Stimulated activated CD8-positive, alpha-beta memory T cell treated with anti-CD3 and anti-CD28 coated beads, Interleukin-2, amount 100 ng/mL, for 48 hours (primary cell): Measurements from ENCODE around the gene STK35.

ENCODE experiments used
- DNase-seq, 2 donors: peaks; one replicate each; pipeline ENCODE4 v3.0.0-alpha.2; 2020; ENCODE audit warnings: low read depth in 2 of 2

The STK35 gene

DNA sequence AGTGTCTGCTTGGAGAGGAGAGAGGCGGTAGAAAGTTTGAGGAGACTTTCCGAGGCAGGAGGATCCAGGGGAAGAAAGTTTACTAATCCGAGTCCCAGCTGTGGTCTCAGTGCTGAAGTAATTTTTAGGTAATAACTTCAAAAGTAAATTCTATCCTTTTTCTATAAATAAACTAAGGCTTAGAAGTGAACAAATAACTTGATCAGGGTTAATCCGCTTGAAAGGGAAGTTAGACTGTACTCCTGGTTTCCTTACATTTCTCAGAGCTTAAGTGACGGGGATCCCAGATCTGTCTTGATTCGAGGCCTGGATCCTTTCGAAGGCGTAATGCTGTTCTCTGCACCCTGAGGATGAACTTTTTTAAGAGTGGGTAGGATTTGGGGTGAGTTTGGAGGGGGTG is 2.6 kb downstream of the STK35 start:
- no peak for DNase-seq

DNA sequence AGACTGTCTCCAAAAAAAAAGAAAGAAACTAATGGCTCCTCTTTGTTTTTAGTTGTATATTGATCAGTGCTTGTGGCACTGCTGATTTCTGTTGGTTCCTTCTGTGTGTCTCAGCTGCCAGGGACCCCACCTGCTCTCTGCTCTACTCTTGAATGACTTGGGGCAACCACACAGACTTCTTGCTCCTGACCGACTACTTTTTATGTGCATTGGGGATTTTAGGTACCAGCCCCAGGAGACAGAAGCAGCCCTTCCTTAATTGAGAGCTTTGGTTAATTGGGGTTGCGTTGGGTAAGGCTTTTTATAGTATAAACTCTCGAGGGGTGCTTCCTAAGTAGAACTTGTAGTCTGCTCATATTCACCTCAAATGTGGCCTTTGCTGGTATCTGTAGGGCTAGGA is 6.9 kb downstream of the STK35 start:
- DNase-seq: no peak

DNA sequence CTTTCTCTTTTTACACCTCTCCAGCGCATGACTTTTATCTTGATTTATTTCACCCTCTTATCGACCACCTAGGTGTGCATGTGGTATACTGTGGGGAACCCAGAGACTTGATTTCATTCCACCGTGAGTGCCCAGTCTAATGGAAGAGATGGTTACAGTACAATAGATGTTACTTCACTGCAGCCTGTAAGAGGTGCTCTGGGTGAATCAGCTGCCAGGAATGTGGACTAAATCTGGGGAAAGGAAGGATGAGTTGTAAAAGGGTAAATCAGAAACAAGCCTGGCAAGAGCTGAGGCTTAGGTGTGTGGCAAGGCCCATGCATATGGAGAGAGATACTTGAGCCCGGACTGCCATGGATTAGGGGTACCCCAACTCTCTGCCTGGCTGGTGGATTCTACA is 7.4 kb downstream of the STK35 start:
- no peak for DNase-seq

DNA sequence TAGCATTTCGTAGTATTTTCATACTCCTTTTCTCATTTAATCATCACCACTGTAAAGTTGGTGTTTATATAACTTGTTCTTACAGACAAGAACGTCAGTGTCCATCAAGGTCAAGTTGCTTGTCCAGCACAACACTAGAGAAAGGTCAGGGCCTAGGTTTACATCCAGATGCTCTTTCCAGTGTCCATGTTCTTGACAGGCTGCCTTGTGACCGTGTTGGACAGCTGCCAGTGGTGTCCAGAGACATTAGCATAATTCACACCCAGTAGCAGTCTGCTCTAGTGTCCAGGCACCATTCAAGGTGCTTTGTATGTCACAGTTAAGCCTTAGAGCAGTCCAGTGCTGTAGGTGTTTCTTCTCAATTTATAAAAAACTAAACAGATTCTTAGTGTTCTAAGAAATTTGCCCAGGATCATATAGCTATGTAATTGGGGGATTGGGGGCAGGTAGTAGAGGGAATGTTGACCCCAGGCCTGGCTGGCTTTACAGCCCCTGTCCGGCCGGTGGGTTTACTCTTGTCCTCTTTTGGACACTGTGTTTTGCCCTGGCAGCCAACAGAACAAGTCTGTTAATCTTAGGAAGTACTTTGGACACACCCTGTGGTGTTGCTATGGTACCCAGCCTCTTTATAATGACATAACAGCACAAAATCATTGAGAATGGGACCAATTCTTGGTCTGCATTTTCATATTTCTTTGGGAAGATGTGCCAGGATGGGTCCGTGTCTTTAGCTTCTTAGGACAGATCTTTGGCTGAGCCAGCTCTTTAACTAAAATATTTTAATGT is 8.0 kb downstream of the STK35 start:
- no peak for DNase-seq

DNA sequence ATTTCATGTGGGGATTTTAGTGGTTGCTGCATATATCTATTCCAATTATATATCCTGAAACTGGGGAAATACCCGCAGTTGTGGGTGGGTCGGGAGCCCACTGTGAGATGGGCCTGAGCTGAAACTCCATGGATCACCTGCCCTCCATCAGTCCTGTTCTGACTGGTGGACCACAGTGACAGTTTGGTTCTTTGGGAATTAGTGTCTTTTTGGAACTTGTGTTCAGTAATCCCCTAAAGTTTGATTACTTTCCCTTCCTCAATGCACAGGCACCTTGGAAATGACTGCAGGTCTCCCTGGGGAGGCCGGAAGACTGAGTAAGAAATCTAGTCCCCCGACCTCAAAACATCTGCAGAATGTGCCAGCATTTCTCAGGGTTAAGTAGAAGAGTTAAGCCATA is 11.3 kb downstream of the STK35 start:
- no peak for DNase-seq

DNA sequence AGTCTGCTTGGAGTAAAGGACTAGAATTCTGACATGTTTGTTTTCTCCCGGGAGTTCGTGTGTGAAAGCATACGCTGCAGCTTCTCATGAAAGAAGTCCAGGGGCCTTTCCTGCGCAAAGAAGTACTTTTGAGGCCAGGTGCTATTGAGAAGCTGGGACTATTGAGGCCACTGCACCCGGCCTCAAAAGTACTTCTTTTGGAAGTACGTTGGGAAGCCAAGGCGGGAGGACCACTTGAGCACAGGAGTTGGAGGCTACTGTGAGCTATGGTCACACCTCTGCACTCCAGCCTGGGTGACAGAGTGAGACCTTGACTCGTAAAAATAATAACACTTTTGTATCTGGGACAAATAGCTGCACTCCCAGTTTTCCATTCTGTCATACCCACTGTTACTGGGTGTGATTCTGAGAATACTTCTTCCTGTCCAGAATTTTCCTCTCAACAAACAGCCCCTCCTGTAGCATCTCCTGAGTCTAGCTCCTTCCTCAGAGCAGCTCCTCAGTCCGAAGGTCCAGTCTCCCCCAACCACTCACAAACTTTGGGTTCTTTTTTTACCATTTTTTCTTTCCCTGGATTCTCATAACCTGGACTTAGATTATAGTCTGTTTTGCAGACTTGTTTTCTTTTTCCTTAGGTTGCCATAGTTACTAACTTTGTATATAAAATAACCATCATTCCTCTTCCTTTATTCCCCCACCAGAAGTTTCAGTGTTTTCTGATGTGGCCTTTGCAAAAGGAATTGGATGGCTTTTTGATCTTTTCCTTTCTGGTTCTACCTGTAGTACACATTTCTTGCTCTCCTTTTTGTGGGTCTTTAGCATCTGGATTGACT is 12.7 kb downstream of the STK35 start:
- DNase-seq: no peak

DNA sequence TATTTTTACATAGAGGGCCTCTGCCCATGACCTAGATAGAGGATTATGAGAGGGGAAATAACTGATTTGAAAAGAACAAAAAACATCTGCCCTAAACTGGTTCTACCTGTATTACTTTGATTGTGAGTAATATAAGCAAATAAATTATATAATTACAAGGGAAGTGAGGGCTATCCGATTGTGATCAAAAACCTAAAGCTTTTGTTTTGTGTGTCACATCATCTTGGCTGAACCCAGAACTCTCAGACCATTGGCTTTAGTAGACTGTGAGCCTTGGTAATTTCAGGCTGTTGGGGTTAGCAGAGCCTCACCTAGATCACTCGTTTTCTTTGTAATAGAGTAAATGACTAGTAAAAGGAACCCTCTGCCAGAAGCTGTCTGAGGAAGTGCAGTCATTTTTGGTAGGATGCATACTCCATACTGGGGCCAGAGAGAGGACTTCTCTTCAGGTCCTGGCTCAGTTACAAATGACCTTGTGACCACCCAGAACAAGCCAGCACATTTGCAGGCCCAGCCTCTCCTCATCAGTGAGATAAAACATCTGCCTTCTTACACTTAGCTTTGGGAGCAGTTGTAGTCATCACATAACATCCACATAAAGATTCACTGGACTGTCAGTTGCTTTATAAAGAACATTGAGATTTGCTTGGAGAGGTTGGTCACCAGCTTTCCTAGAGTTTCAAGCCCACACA is 13.5 kb downstream of the STK35 start:
- DNase-seq: no peak

DNA sequence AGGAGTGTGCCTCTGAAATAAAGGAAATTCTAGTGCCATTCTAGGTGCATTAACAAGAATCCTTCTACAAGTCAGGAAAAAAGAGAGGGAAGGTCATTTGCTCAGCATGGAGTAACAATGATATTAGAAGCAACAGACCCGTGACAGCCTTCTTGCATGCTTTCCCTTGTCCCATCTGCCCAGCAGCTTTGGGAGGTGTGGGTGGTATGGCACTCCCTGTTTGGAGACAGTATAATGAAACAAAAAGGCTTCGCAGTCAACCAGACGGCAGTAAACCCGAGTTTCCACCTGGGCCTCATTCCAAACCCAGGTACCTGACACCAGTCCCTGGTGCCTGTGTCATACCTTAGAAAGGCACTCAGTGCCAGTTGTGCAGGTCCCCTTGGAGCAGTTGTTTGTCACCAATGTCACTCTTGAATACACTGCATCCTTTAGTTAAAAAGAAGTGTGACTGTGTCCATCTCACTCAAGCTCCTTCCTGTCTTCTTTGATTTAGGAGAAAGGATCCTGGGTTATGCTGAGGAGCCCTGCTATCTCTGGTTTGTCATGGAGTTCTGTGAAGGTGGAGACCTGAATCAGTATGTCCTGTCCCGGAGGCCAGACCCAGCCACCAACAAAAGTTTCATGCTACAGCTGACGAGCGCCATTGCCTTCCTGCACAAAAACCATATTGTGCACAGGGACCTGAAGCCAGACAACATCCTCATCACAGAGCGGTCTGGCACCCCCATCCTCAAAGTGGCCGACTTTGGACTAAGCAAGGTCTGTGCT is 14.7 kb downstream of the STK35 start:
- no peak for DNase-seq

DNA sequence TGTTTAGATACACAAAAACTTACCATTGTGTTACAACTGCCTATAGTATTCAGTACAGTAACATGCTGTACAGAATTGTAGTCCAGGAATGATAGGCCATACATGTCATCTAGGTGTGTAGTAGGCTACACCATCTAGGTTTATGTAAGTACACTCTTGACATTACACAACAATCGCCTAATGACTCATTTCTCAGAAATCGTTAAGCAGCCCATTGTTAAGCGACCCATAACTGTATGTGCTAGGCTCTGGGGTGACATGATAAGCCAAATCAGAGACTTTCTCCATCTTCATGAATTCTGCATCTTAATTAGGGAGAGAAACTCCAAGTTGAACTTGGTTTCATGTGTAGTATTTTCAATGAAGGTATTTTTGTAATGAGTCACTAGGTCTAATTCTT is 17.2 kb downstream of the STK35 start:
- no peak for DNase-seq

DNA sequence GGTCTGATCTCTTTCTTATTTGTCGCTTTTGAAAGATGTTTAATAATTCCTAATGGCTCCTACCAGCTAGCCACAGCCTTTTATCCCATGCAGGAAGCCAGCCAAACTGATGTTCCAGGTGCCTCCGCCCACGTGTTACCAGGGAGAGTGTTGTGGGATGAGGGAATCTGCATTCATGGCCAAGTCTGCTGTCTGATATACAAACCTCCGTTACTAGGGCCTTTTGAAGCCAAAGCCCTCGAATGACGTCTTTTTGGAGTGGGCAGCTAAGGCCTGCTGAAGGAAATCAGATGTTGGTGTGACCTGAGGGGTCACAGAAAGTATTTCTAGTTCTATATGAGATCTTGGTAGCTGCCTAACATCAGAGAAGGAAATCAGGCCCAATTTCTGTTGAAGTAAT is 21.3 kb downstream of the STK35 start:
- DNase-seq: no peak

DNA sequence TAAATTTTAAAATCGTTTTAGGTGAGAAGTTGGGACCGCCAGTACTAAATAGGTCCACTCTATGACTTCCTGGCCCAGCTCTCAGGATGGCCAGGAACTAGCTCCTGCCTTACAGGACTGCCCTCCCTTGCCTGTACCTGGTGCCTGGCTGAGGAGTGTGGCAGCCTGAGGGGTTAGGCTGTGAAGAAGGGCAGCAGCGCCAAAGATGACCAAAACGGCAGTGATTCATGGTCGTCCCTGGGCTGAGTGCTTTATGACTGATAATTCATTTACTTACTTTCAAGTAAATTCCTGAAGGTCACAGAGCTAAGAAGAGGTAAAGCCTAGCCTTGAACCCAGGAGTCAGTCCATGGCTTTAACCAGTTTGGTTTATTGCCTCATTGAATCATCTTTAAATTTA is 22.1 kb downstream of the STK35 start:
- no peak for DNase-seq

DNA sequence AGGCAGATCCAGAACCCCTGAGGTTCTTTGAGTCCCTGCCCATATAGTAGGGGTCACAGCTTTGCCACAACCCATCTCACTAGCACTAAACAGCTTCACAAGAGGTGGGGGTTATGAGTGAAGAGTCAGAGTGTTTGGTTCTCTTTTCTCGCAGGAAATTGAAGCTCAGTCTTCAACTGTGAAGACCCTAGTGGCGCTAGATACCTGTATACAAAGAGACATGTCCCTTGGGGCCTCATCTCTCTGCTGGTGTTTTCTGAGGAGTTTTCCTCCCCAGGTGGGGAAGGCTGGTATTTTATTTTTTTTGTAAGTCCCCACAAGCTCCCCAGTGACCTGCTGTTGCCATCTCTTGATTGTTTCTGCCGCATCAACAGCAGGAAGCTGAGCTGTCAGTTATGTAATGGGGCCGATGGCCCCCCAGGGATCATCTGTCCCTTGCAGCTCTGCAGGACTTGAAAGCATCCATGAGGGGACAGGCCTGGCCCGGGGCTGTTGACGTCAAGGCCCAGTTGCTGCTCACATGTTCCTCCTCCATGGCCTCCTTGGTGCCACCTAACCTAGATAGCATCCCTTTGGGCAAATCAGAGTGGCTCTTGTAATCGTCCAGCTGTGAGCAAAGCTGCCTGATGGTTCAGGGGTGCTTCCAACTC is 23.1 kb downstream of the STK35 start:
- no peak for DNase-seq

DNA sequence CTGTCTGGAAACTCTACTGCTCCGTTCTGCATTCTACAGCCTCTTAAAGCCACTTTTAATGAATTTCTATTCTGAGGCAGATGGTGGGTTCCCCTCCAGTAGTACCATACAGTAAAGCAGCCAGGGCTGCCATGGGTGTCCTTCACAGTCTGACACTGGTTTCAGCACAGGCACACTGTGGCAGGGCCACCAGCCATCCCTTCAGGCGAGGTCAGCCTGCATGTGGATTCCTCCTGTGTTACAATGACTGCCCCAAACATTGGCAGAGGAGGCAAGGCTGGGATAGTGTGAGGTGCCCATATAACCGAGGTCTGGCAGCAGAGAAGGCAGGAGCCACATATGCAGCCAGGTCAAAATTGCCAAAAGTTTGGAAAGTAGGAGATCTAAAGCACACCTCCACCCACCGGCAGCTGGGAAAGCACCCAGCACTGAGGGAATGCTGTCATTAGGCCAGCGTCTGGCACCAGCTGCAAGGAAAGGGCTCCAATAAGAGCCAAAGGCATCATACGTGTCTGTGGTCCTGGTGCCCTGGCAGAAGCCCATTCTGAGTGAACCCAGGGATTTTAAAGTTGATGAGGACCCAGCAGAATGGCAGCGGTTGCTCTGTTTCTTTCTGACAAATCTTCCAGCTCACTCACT is 24.0 kb downstream of the STK35 start:
- DNase-seq: no peak

DNA sequence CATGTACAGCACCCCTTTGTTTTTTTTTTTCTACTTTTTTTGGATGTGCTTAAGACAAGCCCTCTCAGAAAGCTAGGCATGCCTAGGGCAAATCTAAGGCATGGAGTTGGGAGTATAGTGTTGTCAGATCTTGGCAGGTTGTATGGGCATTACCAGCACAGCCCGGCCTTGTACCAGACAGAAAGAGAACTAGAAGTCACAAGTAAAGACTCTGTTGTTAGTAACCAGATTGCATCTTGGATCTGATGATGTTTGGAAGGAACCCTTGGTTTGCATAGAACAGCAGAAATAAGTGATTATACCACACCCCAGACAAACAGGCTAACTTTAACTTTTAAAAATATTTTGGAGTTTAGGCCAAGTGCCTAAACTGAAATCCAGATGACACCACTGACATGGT is 25.6 kb downstream of the STK35 start:
- DNase-seq: no peak

DNA sequence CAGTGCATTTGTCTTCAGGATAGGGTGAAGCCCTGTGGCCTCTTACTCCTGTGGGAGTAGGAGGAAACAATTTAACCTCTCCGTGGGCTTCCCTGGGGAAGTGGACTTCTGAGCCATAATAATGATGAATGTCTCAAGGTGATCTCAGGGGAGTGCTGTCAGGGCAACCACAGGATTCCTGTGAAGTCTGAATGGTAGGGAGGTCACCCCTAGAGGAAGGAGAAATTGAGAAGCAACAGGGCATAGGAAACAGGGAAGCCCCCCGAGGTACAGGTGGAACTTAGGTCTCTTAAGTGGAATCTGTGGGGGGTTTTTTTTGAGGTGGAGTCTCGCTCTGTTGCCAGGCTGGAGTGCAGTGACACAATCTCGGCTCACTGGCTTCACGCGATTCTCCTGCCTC is 26.9 kb downstream of the STK35 start:
- no peak for DNase-seq

DNA sequence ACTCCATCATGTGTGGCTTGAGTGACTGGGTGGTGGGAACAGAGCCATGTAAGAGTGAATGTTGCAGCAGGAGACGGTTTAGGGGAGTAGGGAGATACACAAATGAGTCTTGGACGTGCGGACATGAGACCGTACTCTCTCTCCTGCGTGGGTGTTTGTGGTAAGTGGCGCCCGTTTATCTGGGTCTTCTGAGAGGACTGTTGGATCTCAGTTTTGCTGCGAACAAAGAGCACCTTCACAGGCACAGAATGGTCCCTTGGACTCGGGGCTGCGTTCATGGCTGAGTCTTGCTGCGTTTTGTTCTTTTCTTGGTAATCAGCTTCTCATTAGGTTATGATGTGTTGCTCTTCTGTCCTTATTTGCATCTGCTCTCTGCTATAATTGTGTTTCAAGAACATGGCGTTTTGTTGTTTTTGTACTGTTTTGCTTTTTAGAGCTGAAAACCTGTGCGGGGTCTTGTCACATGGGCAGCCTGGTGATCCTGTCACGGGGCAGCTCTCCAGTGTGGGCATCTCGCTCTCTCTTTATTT is 28.5 kb downstream of the STK35 start:
- DNase-seq: no peak

DNA sequence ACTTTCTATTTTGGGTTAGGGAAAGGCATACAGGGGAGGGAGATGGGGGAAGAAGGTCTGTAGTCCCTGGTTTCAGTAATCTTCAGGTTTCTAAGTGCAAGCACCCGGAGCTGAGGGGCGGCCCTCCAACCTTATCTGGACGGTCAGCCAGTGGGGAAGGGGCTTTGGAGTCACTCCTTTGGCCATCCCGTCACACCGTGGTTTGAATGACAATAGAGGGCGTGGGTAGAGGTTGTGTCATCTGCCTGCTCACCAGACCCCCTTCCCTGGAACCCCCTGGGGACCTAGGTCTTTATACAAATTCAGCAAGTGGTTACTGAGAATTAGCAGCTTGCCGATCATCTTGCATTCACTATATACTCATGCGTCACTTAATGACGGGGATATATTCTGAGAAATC is 29.1 kb downstream of the STK35 start:
- DNase-seq: no peak

DNA sequence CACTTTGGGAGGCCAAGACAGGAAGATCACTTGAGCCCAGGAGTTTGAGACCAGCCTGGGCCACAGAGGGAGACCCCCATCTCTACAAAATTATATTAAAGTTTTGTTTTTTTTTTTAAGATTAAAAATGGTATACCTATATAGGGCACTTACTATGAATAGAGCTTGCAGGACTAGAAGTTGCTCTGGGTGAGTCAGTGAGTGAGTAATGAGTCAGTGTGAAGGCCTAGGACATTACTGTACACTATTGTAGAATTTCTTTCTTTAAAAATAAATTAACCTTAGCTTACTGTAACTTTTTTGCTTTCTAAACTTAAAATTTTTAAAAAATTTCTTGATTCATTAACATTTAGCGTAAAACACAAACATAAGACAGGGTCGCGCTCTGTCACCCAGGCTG is 29.7 kb downstream of the STK35 start:
- DNase-seq: no peak

DNA sequence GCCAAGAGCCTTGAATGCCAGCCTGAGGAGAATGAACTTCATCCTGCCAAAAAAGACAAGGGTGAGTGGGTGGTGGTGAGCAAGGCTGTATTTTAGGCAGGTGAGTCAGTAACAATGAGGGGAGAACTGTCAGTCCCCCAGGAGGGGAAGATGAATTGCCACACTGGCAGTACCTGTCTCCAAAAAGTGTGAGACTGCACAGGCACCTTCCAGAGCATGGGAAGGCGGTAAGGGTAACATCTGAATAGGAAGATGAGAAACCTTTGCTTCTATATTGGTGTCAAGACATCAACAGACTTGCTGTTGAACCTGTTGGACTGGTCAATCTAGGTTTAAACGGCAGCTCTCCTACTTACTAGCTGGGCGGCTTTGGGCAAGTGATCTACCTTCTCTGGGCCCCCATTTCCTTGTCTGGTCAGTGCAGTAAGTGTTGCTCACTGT is 30.9 kb downstream of the STK35 start:
- no peak for DNase-seq

DNA sequence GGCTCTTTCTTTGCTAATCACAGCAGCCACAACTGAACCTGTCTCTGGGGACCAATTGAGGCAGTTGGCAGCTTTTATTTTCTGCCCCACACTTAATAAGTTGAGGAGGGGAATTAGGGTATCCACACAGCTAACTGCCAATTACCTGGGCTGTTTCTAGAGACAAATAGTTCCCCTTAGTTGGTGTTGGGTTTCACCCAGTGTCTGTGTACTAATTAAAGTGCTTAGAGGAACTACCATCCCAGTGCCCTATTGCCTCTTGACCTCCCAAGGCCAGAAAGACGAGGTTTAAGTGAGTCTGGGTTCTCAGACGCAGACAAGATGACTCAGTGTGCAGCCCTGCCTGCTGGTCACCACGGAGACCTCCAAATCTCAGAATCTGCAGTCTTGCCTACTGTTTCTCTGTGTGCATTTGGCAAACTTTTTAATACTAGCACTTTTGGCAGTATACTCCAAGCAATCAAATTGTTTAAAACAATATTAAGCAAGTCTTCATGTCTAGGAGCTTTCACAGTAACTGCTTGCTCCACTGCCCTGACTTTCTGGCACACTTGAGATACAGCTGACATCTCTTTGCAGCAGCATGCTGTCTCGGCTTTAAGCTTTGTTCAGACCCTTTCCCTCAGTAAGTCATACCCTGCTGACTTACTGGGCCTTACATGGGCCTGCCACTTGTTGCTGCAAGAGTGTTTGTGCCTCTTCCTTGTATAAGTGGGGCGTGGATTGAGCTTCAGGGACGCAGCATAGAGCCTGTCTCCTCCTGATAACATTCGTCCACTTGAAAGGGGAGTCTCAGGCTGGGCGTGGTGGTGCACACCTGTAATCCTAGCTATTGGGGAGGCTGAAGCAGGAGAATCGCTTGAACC is 31.9 kb downstream of the STK35 start:
- DNase-seq: no peak
